GM10248 (cell line): ENCODE data around the gene XIAP.
A peak's percentile ranks its signal among the peaks of the same experiment; 100 is the strongest.
"Not testable (repeated sequence)": the region's sequence is repeated elsewhere in the genome, so short reads cannot be mapped to it uniquely, and the experiment has no call there.

ENCODE experiments used
- CTCF ChIA-PET: fragments of 300-600 bp; sonication (Branson Sonifier 250); formaldehyde crosslinking; extraction: SDS; loops from one replicate; lab custom pipeline; 2021; ENCODE audit warnings: antibody characterized with exemption; lab: Yijun Ruan, JAX
- POLR2A ChIA-PET: fragments of 350-650 bp; sonication (Branson Sonifier 250); formaldehyde crosslinking; extraction: SDS; loops from one replicate; lab custom pipeline; 2020; ENCODE audit warnings: antibody characterized with exemption; lab: Yijun Ruan, JAX
- DNase-seq: peaks from one replicate; pipeline ENCODE4 v3.0.0; 2012; ENCODE audit errors: extremely low spot score
- CTCF ChIP-seq: IDR thresholded peaks from 2 replicates; pipeline ENCODE4 v1.5.1; 2012; ENCODE audit warnings: mild to moderate bottlenecking, low read depth; ENCODE audit errors: extremely low read depth, missing control alignments, control extremely low read depth

XIAP gene

GRCh38 chrX:123859846-123860838 lies at the start of gene XIAP:
Gene XIAP (plus strand): TSS chrX:123860053. CDS start chrX:123885663, 25,610 bp downstream.
- ChIA-PET CTCF (interaction anchor here (0.8 kb wide), 1 partner anchor 27 kb away, joined by 3 read pairs; no protein-coding TSS in a partner anchor), POLR2A (interaction anchor here (0.5 to 1.3 kb wide), 2 partner anchors 9 to 14 kb away, joined by 5 read pairs; no protein-coding TSS in a partner anchor)
- TF ChIP-seq CTCF = no peak
- DNase-seq = peak; percentile 86

- no peak for DNase-seq
- TF ChIP-seq CTCF = no peak
- ChIA-PET CTCF (no interaction called here), POLR2A (no interaction called here)
Observed at GRCh38 chrX:123814343-123814742, 45.5 kb upstream of the XIAP start.

- CTCF ChIA-PET, DNase-seq, POLR2A ChIA-PET: not testable (repeated sequence)
Observed at GRCh38 chrX:123814934-123815394, 44.9 kb upstream of the XIAP start.

GRCh38 chrX:123817288-123817894 lies 42.5 kb upstream of the XIAP start:
- ChIA-PET CTCF (interaction anchor here (1.3 kb wide), 1 partner anchor 16 kb away, joined by 6 read pairs; no protein-coding TSS in a partner anchor), POLR2A (no interaction called here)
- no peak for DNase-seq
- TF ChIP-seq CTCF = no peak

GRCh38 chrX:123818243-123818642 lies 41.6 kb upstream of the XIAP start:
- DNase-seq = no peak
- ChIA-PET POLR2A (no interaction called here), CTCF (interaction anchor here (1.3 kb wide), 1 partner anchor 15 kb away, joined by 6 read pairs; no protein-coding TSS in a partner anchor)
- no peak for TF ChIP-seq CTCF

GRCh38 chrX:123822965-123823364 lies 36.9 kb upstream of the XIAP start:
- no peak for DNase-seq
- POLR2A ChIA-PET = no interaction called here
- no peak for TF ChIP-seq CTCF
- CTCF ChIA-PET = no interaction called here
